K562 (cell line): ENCODE measurements around the gene SPIN1. TPM values are rescaled to one million over a fixed set of nuclear protein-coding genes. Genes with fewer than 3 reads are reported as not detected.
"Not testable (repeated sequence)": the region's sequence is repeated elsewhere in the genome, so short reads cannot be mapped to it uniquely, and the experiment has no call there.

Experiments used
- ATAC-seq: fragments of 200-7000 bp; cut with Tn5 transposase; 3 replicates; pipeline ENCODE4 v1.9.1; 2020; ENCODE audit warnings: moderate library complexity
- BruUV-seq: library from RNA; stranded (reverse); fragments of 400-500 nt; replicated peaks from 2 replicates; lab custom pipeline; 2021; lab: Mats Ljungman, UMichigan
- CTCF ChIA-PET: fragments of 300-600 bp; formaldehyde crosslinking; extraction: SDS; loops from one replicate; lab custom pipeline; 2021; ENCODE audit warnings: low intra/inter-chr PET ratio; lab: Yijun Ruan, JAX
- POLR2A ChIA-PET: fragments of 300-600, 350-650 bp; sonication (Branson Sonifier 250); formaldehyde crosslinking; extraction: SDS; loops from one replicate; lab custom pipeline; 2021; ENCODE audit warnings: antibody characterized with exemption, inconsistent platforms; lab: Yijun Ruan, JAX
- DNase-seq, 4 experiments: peaks; one replicate each; pipeline versions ENCODE4 v3.0.0 to v3.0.0-alpha.2; 2011 to 2018; ENCODE audit warnings: low spot score in 3 of 4, mixed read lengths in 3 of 4; ENCODE audit errors: extremely low read depth in 1 of 4
- FAIRE-seq: peaks from 2 replicates; lab custom pipeline; 2011; peaks lifted over from hg19 to GRCh38; lab: Jason Lieb, UNC
- H2AFZ ChIP-seq: 2 replicates; pipeline ENCODE4 v1.6.0; 2011; ENCODE audit warnings: low read depth, low read length, control low read depth, inconsistent platforms
- H3K27ac ChIP-seq: fragments of 200-600 bp; 3 replicates; pipeline ENCODE4 v1.8.0; 2011; ENCODE audit warnings: low read depth, mild to moderate bottlenecking, control low read depth, inconsistent platforms, low read length, moderate library complexity, mixed read lengths; ENCODE audit errors: extremely low read depth
- H3K27me3 ChIP-seq, 2 experiments: fragments of 300-600 bp in 1 of 2; 2 replicates in 1 of 2; 3 replicates in 1 of 2; pipeline versions ENCODE4 v1.6.0 to v1.8.0; 2011; ENCODE audit warnings: inconsistent platforms in 2 of 2, low read length in 2 of 2, mild to moderate bottlenecking in 1 of 2, mixed read lengths in 1 of 2, moderate library complexity in 1 of 2; ENCODE audit not compliant: control insufficient read depth in 2 of 2, insufficient read depth in 2 of 2
- H3K36me3 ChIP-seq: fragments of 300-600 bp; 3 replicates; pipeline ENCODE4 v1.8.0; 2011; ENCODE audit warnings: mild to moderate bottlenecking, low read length, inconsistent platforms; ENCODE audit not compliant: control insufficient read depth, insufficient read depth
- H3K4me1 ChIP-seq, 2 experiments: fragments of 200-600 bp in 1 of 2; replicated peaks in 1 of 2; 2 replicates in 1 of 2; 3 replicates in 1 of 2; pipeline versions ENCODE4 v1.5.1 to v1.8.0; 2011; ENCODE audit warnings: inconsistent platforms in 2 of 2, low read length in 2 of 2, mild to moderate bottlenecking in 1 of 2, mixed read lengths in 1 of 2, moderate library complexity in 1 of 2; ENCODE audit not compliant: control insufficient read depth in 2 of 2, insufficient read depth in 2 of 2
- H3K4me2 ChIP-seq: 2 replicates; pipeline ENCODE4 v1.6.1; 2011; ENCODE audit warnings: low read length, control low read depth, inconsistent platforms, mixed read lengths; ENCODE audit not compliant: insufficient read depth
- H3K4me3 ChIP-seq: fragments of 200-600 bp; sonication (generic), shearing (Covaris generic); 2 replicates; pipeline ENCODE4 v1.5.1; 2016; ENCODE audit warnings: control low read depth, inconsistent platforms
- H3K79me2 ChIP-seq: fragments of 200-600 bp; 3 replicates; pipeline ENCODE4 v1.8.0; 2011; ENCODE audit warnings: low read length, inconsistent platforms; ENCODE audit not compliant: control insufficient read depth, insufficient read depth
- H3K9ac ChIP-seq, 2 experiments: 2 replicates each; pipeline versions ENCODE4 v1.6.0 to v1.6.1; 2011; ENCODE audit warnings: low read depth in 2 of 2, low read length in 2 of 2, control low read depth in 1 of 2, inconsistent platforms in 1 of 2, mild to moderate bottlenecking in 1 of 2, mixed read lengths in 1 of 2; ENCODE audit not compliant: insufficient read depth in 1 of 2
- H3K9me1 ChIP-seq: one replicate; pipeline ENCODE4 v1.6.0; 2011; ENCODE audit warnings: inconsistent platforms, mild to moderate bottlenecking, low read length, moderate library complexity; ENCODE audit not compliant: control insufficient read depth, insufficient read depth
- H3K9me3 ChIP-seq: replicated peaks from 2 replicates; pipeline ENCODE4 v1.5.1; 2011; ENCODE audit warnings: low read depth, low read length, inconsistent platforms; ENCODE audit not compliant: control insufficient read depth, insufficient read depth
- H4K20me1 ChIP-seq: replicated peaks from 2 replicates; pipeline ENCODE4 v1.6.1; 2011; ENCODE audit warnings: low read length, inconsistent platforms, mixed read lengths; ENCODE audit not compliant: control insufficient read depth, insufficient read depth
- DPF2 ChIP-seq: fragments of 450-650 bp; IDR thresholded peaks from 2 replicates; pipeline ENCODE4 v1.6.1; 2016
- OTX1 ChIP-seq: fragments of 450-650 bp; formaldehyde crosslinking; IDR thresholded peaks from 2 replicates; pipeline ENCODE4 v1.4.0; 2022; ENCODE audit warnings: mild to moderate bottlenecking
- ZBTB1 ChIP-seq: sonication (generic); formaldehyde crosslinking; IDR thresholded peaks from 2 replicates; pipeline ENCODE4 v1.8.1; 2023; ENCODE audit warnings: missing genetic modification reagents, low read depth, mild to moderate bottlenecking, borderline replicate concordance
- ZNF384 ChIP-seq: IDR thresholded peaks from 2 replicates; pipeline ENCODE4 v1.6.1; 2012; ENCODE audit warnings: low read depth, low read length, improper control_type of control experiment
- WGBS: fragments of 100-300 bp; shearing (Covaris generic); methylation state at CpG from one replicate; pipeline ENCODE4 v1.1.6; 2016; ENCODE audit warnings: low coverage, mixed read lengths; ENCODE audit not compliant: insufficient coverage; ENCODE audit errors: missing lambda C conversion rate; 5-methylcytosine and 5-hydroxymethylcytosine counted together
- in situ Hi-C: fragments of 300-500 bp; cut with MboI; formaldehyde crosslinking; loops from 4 replicates; pipeline ENCODE4 v1.15.0; 2018; ENCODE audit warnings: inconsistent platforms, mixed read lengths
- intact Hi-C: fragments of 100-400 bp; cut with micrococcal nuclease; formaldehyde crosslinking; loops from 2 replicates; pipeline ENCODE4 v1.14.2; 2022
- polyA plus RNA-seq, 8 experiments: library from polyadenylated mRNA; depleted of rRNA in 4 of 8; stranded (reverse) in 5 of 8; unstranded in 3 of 8; fragments of >200 nt; fragmentation: Nextera tagmentation in 2 of 8; fragmentation: Illumina TruSeq in 1 of 8; extraction: Ambion mirVana in 2 of 8; extraction: Trizol in 1 of 8; gene quantifications; 2 replicates each; pipeline versions ENCODE4 v1.2.1 to v1.2.3, GENCODE V29; 2011 to 2014; ENCODE audit warnings: inconsistent platforms in 1 of 8, missing spikeins in 1 of 8
- total RNA-seq, 7 experiments: library from RNA; depleted of rRNA in 6 of 7; stranded (reverse); fragments of >200 nt in 6 of 7; fragmentation: Illumina TruSeq in 2 of 7; extraction: Trizol in 2 of 7; gene quantifications; 2 replicates each; pipeline versions ENCODE4 v1.2.1 to v1.2.3, GENCODE V29; 2011 to 2021; ENCODE audit warnings: low replicate concordance in 1 of 7
- TF ChIP-seq, protein P1 (sequence below): fragments of 200-600 bp; sonication (generic); IDR thresholded peaks from one replicate; pipeline ENCODE4 v1.6.1; 2012; ENCODE audit warnings: mild to moderate bottlenecking, low read depth, low read length, inconsistent platforms

SPIN1 gene
- total and polyA plus RNA-seq, 9 of the 15 experiments (the other 6 are each of a cell fraction or from before 2014, with no cell fraction given) = 7.4 to 25.7 (median 15.6) TPM

GRCh38 chr9:88383176-88383575 is 5.1 kb upstream of the SPIN1 start (continued):
- TF ChIP-seq, protein P1, sequence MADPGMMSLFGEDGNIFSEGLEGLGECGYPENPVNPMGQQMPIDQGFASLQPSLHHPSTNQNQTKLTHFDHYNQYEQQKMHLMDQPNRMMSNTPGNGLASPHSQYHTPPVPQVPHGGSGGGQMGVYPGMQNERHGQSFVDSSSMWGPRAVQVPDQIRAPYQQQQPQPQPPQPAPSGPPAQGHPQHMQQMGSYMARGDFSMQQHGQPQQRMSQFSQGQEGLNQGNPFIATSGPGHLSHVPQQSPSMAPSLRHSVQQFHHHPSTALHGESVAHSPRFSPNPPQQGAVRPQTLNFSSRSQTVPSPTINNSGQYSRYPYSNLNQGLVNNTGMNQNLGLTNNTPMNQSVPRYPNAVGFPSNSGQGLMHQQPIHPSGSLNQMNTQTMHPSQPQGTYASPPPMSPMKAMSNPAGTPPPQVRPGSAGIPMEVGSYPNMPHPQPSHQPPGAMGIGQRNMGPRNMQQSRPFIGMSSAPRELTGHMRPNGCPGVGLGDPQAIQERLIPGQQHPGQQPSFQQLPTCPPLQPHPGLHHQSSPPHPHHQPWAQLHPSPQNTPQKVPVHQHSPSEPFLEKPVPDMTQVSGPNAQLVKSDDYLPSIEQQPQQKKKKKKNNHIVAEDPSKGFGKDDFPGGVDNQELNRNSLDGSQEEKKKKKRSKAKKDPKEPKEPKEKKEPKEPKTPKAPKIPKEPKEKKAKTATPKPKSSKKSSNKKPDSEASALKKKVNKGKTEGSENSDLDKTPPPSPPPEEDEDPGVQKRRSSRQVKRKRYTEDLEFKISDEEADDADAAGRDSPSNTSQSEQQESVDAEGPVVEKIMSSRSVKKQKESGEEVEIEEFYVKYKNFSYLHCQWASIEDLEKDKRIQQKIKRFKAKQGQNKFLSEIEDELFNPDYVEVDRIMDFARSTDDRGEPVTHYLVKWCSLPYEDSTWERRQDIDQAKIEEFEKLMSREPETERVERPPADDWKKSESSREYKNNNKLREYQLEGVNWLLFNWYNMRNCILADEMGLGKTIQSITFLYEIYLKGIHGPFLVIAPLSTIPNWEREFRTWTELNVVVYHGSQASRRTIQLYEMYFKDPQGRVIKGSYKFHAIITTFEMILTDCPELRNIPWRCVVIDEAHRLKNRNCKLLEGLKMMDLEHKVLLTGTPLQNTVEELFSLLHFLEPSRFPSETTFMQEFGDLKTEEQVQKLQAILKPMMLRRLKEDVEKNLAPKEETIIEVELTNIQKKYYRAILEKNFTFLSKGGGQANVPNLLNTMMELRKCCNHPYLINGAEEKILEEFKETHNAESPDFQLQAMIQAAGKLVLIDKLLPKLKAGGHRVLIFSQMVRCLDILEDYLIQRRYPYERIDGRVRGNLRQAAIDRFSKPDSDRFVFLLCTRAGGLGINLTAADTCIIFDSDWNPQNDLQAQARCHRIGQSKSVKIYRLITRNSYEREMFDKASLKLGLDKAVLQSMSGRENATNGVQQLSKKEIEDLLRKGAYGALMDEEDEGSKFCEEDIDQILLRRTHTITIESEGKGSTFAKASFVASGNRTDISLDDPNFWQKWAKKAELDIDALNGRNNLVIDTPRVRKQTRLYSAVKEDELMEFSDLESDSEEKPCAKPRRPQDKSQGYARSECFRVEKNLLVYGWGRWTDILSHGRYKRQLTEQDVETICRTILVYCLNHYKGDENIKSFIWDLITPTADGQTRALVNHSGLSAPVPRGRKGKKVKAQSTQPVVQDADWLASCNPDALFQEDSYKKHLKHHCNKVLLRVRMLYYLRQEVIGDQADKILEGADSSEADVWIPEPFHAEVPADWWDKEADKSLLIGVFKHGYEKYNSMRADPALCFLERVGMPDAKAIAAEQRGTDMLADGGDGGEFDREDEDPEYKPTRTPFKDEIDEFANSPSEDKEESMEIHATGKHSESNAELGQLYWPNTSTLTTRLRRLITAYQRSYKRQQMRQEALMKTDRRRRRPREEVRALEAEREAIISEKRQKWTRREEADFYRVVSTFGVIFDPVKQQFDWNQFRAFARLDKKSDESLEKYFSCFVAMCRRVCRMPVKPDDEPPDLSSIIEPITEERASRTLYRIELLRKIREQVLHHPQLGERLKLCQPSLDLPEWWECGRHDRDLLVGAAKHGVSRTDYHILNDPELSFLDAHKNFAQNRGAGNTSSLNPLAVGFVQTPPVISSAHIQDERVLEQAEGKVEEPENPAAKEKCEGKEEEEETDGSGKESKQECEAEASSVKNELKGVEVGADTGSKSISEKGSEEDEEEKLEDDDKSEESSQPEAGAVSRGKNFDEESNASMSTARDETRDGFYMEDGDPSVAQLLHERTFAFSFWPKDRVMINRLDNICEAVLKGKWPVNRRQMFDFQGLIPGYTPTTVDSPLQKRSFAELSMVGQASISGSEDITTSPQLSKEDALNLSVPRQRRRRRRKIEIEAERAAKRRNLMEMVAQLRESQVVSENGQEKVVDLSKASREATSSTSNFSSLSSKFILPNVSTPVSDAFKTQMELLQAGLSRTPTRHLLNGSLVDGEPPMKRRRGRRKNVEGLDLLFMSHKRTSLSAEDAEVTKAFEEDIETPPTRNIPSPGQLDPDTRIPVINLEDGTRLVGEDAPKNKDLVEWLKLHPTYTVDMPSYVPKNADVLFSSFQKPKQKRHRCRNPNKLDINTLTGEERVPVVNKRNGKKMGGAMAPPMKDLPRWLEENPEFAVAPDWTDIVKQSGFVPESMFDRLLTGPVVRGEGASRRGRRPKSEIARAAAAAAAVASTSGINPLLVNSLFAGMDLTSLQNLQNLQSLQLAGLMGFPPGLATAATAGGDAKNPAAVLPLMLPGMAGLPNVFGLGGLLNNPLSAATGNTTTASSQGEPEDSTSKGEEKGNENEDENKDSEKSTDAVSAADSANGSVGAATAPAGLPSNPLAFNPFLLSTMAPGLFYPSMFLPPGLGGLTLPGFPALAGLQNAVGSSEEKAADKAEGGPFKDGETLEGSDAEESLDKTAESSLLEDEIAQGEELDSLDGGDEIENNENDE = no peak
- no peak for TF ChIP-seq OTX1 (CRISPR knock-in tag)
- TF ChIP-seq ZNF384 = no peak
- no peak for TF ChIP-seq ZBTB1 (CRISPR knock-in tag)
- TF ChIP-seq DPF2 = no peak

DNA sequence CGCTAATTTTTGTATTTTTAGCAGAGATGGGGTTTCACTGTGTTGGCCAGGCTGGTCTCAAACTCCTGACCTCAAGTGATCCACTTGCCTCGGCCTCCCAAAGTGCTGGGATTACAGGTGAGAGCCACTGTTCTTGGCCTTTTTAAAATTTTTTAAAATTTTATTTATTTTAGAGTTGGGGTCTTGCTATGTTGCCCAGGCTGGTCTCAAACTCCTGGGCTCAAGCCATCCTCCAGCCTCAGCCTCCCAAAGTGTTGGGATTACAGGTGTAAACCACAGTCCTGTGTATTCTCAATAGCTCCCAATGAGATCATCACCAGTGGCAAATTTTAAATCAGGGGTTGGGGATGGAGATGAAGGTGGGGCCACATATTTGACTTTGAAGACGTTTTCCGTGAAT is 2.1 kb upstream of the SPIN1 start:
- BruUV-seq, in situ Hi-C loops, FAIRE-seq, ATAC-seq, H3K9ac ChIP-seq, H3K4me3 ChIP-seq, H3K4me1 ChIP-seq, H3K4me2 ChIP-seq, H3K36me3 ChIP-seq, H3K27me3 ChIP-seq, H2AFZ ChIP-seq, H3K9me1 ChIP-seq, H3K27ac ChIP-seq, H4K20me1 ChIP-seq, DNase-seq, POLR2A ChIA-PET, H3K9me3 ChIP-seq, CTCF ChIA-PET: not testable (repeated sequence)
- WGBS = 69% methylated on average over 2 of the region's 4 CpGs
- peaks cover 23% of the 10 kb centered on the region for H3K79me2 ChIP-seq
- intact Hi-C loops = loop anchor here (10.0 kb wide), 1 partner anchor 211 kb away; no protein-coding TSS in a partner anchor
